SK-N-SH (cell line): ENCODE measurements around the gene OMP.

Experiments
- EP300 ChIP-seq, 2 experiments: IDR thresholded peaks; 2 replicates each; pipeline versions ENCODE4 v1.4.0 to v1.6.1; 2012; ENCODE audit warnings: borderline replicate concordance in 1 of 2, low read depth in 1 of 2, low read length in 1 of 2
- EZH2phosphoT487 ChIP-seq: fragments of 200-600 bp; sonication (generic); IDR thresholded peaks from 2 replicates; pipeline ENCODE4 v1.6.1; 2017; ENCODE audit warnings: low read depth, mixed run types, mild to moderate bottlenecking, antibody characterized with exemption, moderate library complexity, borderline replicate concordance
- FOXM1 ChIP-seq: IDR thresholded peaks from 2 replicates; pipeline ENCODE4 v1.4.0; 2012; ENCODE audit warnings: low read depth, mild to moderate bottlenecking
- JUND ChIP-seq: IDR thresholded peaks from 2 replicates; pipeline ENCODE4 v1.4.0; 2012
- MEF2A ChIP-seq: IDR thresholded peaks from 2 replicates; pipeline ENCODE4 v1.4.0; 2012; ENCODE audit warnings: low read depth, borderline replicate concordance
- NFIC ChIP-seq: IDR thresholded peaks from 2 replicates; pipeline ENCODE4 v1.4.0; 2012; ENCODE audit warnings: borderline replicate concordance
- RAD21 ChIP-seq: IDR thresholded peaks from 2 replicates; pipeline ENCODE4 v1.6.1; 2012; ENCODE audit warnings: mild to moderate bottlenecking, low read length
- SIN3A ChIP-seq: IDR thresholded peaks from 2 replicates; pipeline ENCODE4 v1.6.1; 2012; ENCODE audit warnings: low read depth, mild to moderate bottlenecking, low read length, moderate library complexity, borderline replicate concordance
- TAF1 ChIP-seq: IDR thresholded peaks from 2 replicates; pipeline ENCODE4 v1.6.1; 2012; ENCODE audit warnings: low read depth, mild to moderate bottlenecking, low read length, moderate library complexity, borderline replicate concordance
- TF ChIP-seq, protein P1 (sequence below): fragments of 200-600 bp; sonication (generic); IDR thresholded peaks from 2 replicates; pipeline ENCODE4 v1.6.1; 2017; ENCODE audit warnings: antibody characterized with exemption, mild to moderate bottlenecking, moderate library complexity
- TF ChIP-seq, protein P2 (sequence below): IDR thresholded peaks from 2 replicates; pipeline ENCODE4 v1.6.1; 2012; ENCODE audit warnings: mild to moderate bottlenecking, low read depth, low read length, moderate library complexity
- TF ChIP-seq, protein P3 (sequence below): IDR thresholded peaks from 2 replicates; pipeline ENCODE4 v1.4.0; 2012; ENCODE audit warnings: low read depth, borderline replicate concordance
- TF ChIP-seq, protein P4 (sequence below): IDR thresholded peaks from 2 replicates; pipeline ENCODE4 v1.4.0; 2012; ENCODE audit warnings: low read depth
- TF ChIP-seq, protein P5 (sequence below): IDR thresholded peaks from 2 replicates; pipeline ENCODE4; 2012

GRCh38 chr11:77068457-77069335, 33.9 kb upstream of the OMP start:
- TF ChIP-seq, protein P1, sequence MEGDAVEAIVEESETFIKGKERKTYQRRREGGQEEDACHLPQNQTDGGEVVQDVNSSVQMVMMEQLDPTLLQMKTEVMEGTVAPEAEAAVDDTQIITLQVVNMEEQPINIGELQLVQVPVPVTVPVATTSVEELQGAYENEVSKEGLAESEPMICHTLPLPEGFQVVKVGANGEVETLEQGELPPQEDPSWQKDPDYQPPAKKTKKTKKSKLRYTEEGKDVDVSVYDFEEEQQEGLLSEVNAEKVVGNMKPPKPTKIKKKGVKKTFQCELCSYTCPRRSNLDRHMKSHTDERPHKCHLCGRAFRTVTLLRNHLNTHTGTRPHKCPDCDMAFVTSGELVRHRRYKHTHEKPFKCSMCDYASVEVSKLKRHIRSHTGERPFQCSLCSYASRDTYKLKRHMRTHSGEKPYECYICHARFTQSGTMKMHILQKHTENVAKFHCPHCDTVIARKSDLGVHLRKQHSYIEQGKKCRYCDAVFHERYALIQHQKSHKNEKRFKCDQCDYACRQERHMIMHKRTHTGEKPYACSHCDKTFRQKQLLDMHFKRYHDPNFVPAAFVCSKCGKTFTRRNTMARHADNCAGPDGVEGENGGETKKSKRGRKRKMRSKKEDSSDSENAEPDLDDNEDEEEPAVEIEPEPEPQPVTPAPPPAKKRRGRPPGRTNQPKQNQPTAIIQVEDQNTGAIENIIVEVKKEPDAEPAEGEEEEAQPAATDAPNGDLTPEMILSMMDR: no peak
- no peak for TF ChIP-seq SIN3A
- no peak for TF ChIP-seq NFIC
- no peak for TF ChIP-seq EP300 (IDR thresholded peaks at IDR 0.05; ENCODE audit: borderline replicate concordance in 1 of 2, low read depth in 1 of 2, low read length in 1 of 2)
- TF ChIP-seq, protein P2, sequence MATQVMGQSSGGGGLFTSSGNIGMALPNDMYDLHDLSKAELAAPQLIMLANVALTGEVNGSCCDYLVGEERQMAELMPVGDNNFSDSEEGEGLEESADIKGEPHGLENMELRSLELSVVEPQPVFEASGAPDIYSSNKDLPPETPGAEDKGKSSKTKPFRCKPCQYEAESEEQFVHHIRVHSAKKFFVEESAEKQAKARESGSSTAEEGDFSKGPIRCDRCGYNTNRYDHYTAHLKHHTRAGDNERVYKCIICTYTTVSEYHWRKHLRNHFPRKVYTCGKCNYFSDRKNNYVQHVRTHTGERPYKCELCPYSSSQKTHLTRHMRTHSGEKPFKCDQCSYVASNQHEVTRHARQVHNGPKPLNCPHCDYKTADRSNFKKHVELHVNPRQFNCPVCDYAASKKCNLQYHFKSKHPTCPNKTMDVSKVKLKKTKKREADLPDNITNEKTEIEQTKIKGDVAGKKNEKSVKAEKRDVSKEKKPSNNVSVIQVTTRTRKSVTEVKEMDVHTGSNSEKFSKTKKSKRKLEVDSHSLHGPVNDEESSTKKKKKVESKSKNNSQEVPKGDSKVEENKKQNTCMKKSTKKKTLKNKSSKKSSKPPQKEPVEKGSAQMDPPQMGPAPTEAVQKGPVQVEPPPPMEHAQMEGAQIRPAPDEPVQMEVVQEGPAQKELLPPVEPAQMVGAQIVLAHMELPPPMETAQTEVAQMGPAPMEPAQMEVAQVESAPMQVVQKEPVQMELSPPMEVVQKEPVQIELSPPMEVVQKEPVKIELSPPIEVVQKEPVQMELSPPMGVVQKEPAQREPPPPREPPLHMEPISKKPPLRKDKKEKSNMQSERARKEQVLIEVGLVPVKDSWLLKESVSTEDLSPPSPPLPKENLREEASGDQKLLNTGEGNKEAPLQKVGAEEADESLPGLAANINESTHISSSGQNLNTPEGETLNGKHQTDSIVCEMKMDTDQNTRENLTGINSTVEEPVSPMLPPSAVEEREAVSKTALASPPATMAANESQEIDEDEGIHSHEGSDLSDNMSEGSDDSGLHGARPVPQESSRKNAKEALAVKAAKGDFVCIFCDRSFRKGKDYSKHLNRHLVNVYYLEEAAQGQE: no peak
- no peak for TF ChIP-seq RAD21
- no peak for TF ChIP-seq EZH2phosphoT487
- TF ChIP-seq FOXM1: no peak
- TF ChIP-seq MEF2A: no peak
- TF ChIP-seq, protein P3, sequence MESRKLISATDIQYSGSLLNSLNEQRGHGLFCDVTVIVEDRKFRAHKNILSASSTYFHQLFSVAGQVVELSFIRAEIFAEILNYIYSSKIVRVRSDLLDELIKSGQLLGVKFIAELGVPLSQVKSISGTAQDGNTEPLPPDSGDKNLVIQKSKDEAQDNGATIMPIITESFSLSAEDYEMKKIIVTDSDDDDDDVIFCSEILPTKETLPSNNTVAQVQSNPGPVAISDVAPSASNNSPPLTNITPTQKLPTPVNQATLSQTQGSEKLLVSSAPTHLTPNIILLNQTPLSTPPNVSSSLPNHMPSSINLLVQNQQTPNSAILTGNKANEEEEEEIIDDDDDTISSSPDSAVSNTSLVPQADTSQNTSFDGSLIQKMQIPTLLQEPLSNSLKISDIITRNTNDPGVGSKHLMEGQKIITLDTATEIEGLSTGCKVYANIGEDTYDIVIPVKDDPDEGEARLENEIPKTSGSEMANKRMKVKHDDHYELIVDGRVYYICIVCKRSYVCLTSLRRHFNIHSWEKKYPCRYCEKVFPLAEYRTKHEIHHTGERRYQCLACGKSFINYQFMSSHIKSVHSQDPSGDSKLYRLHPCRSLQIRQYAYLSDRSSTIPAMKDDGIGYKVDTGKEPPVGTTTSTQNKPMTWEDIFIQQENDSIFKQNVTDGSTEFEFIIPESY: no peak
- TF ChIP-seq, protein P4, sequence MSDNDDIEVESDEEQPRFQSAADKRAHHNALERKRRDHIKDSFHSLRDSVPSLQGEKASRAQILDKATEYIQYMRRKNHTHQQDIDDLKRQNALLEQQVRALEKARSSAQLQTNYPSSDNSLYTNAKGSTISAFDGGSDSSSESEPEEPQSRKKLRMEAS: no peak
- TF ChIP-seq JUND: no peak
- TF ChIP-seq, protein P5, sequence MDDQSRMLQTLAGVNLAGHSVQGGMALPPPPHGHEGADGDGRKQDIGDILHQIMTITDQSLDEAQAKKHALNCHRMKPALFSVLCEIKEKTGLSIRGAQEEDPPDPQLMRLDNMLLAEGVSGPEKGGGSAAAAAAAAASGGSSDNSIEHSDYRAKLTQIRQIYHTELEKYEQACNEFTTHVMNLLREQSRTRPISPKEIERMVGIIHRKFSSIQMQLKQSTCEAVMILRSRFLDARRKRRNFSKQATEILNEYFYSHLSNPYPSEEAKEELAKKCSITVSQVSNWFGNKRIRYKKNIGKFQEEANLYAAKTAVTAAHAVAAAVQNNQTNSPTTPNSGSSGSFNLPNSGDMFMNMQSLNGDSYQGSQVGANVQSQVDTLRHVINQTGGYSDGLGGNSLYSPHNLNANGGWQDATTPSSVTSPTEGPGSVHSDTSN: no peak
- TF ChIP-seq TAF1: no peak
